ENCODE data around the gene OR2F2.

OR2F2 gene

GRCh38 chr7:143979998-143980397, 45.0 kb downstream of the OR2F2 start:
- peak; percentile 70 for DNase-seq

- DNase-seq: peak; percentile 8
Measured at GRCh38 chr7:143980746-143981510, 45.9 kb downstream of the OR2F2 start.

GRCh38 chr7:143983960-143984359, 48.9 kb downstream of the OR2F2 start:
- DNase-seq: no peak
